AG04449 (cell line): ENCODE data around the gene HSPB8.
A peak's percentile ranks its signal among the peaks of the same experiment; 100 is the strongest.

Experiments used
- CTCF ChIA-PET: fragments of 350-600 bp; formaldehyde crosslinking; extraction: SDS; loops from one replicate; lab custom pipeline; 2021; ENCODE audit warnings: antibody characterized with exemption; lab: Yijun Ruan, JAX
- POLR2A ChIA-PET: fragments of 400-600, 350-600 bp; formaldehyde crosslinking; extraction: SDS; loops from one replicate; lab custom pipeline; 2020; ENCODE audit warnings: antibody characterized with exemption, inconsistent platforms; lab: Yijun Ruan, JAX
- DNase-seq: peaks from one replicate; pipeline ENCODE4 v3.0.0-alpha.2; 2010; ENCODE audit warnings: low read depth, low spot score
- H3K4me3 ChIP-seq: 2 replicates; pipeline ENCODE4 v1.5.1; 2011; ENCODE audit warnings: low read depth, mild to moderate bottlenecking, control low read depth, low read length
- CTCF ChIP-seq: IDR thresholded peaks from one replicate; pipeline ENCODE4 v1.5.1; 2011; ENCODE audit warnings: mild to moderate bottlenecking, moderate library complexity, low read length, control low read depth, inconsistent platforms; ENCODE audit not compliant: insufficient read depth; ENCODE audit errors: missing control alignments

The HSPB8 gene

GRCh38 chr12:119178544-119179334, at the start of gene HSPB8:
Gene HSPB8 (plus strand): TSS chr12:119178931. CDS start chr12:119179313, 382 bp downstream.
- no peak for TF ChIP-seq CTCF
- peak within 1 kb of the TSS; percentile 53 for H3K4me3 ChIP-seq
- CTCF ChIA-PET, result interaction anchor here (1.5 kb wide), 1 partner anchor 11 kb away, joined by 3 read pairs; no protein-coding TSS in a partner anchor

GRCh38 chr12:119129827-119130434, 48.8 kb upstream of the HSPB8 start:
- no peak for DNase-seq
- no peak for TF ChIP-seq CTCF
- H3K4me3 ChIP-seq, result no peak overlapping the region
- POLR2A ChIA-PET, result no interaction called here
- CTCF ChIA-PET, result interaction anchor here (1.7 kb wide), 1 partner anchor 16 kb away, joined by 4 read pairs; no protein-coding TSS in a partner anchor

More at GRCh38 chr12:119178544-119179334, at the start of gene HSPB8:
- POLR2A ChIA-PET, result interaction anchor here (0.5 to 2.6 kb wide), 6 partner anchors 10 to 1113 kb away, joined by 3 to 21 read pairs (median 3); partner anchors contain the start of gene RNU4-2
- peak; percentile 50 for DNase-seq

- H3K4me3 ChIP-seq, result no peak overlapping the region
- TF ChIP-seq CTCF, result no peak
- no peak for DNase-seq
- POLR2A ChIA-PET, result no interaction called here
- CTCF ChIA-PET, result no interaction called here
Observed at GRCh38 chr12:119130523-119130922, 48.2 kb upstream of the HSPB8 start.

- no peak overlapping the region for H3K4me3 ChIP-seq
- no peak for DNase-seq
- CTCF ChIA-PET, result interaction anchor here (1.4 kb wide), 1 partner anchor 20 kb away, joined by 3 read pairs; no protein-coding TSS in a partner anchor
- POLR2A ChIA-PET, result no interaction called here
- TF ChIP-seq CTCF, result no peak
Observed at GRCh38 chr12:119134284-119135072, 44.3 kb upstream of the HSPB8 start.

- H3K4me3 ChIP-seq, result no peak overlapping the region
- POLR2A ChIA-PET, result no interaction called here
- DNase-seq, result no peak
- TF ChIP-seq CTCF, result no peak
- CTCF ChIA-PET, result no interaction called here
Observed at GRCh38 chr12:119136811-119137410, 41.8 kb upstream of the HSPB8 start.
